ENCODE results near the gene RASL10B. TPM values are rescaled to one million over a fixed set of nuclear protein-coding genes. Genes with fewer than 3 reads are reported as not detected.

Gene RASL10B
- total RNA-seq, 1 experiment from 2014 or later: 4.3 TPM

DNA sequence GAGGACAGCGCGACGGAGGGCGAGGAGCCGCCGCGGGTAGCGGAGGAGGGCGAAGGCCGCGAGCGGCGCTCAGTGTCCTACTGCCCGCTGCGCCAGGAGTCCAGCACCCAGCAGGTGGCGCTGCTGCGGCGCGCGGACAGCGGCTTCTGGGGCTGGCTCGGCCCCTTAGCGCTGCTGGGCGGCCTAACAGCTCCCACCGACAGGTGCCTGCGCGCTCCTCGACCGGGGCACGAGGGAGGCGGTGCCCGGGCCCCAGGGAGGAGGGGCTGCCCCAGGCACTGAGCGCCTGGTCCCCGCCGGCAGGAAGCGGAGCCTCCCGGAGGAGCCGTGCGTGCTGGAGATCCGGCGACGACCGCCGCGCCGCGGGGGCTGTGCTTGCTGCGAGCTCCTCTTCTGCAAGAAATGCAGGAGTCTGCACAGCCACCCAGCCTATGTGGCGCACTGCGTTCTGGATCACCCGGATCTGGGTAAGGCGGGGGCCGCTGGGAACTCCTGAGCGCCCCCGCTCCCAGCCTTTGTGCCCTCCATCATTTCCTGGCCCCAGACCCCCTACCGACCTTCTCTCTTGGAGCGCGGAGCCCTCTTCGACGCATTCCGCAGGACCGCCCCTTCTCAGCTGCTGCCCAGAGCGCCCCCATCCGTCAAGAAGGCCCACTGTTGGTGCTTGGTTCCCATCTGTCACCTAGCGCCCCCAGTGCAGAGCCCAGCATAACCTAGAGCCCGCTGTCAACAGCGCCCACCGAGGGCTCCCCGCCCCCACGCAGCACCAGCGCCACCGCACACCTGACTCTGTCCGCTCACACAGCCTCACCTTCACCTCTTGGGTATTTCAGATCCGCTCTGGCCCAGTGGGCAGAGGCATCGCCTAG, 32.9 kb downstream of the RASL10B start:
- Histone ChIP-seq H3K9me3 (ENCODE audit: control insufficient read depth, insufficient read depth, low read depth, low read length) (no peaks in the 10 kb centered on the region), H3K27me3 (ENCODE audit: control insufficient read depth, insufficient read depth, low read length) (peaks cover 3% of the 10 kb centered on the region; the same call in 1 of the 2 replicates), H3K4me3 (ENCODE audit: low read depth in 2 of 2, low read length in 2 of 2) (peak overlapping the region; percentile 46 to 64), H3K27ac (ENCODE audit: low read length) (no peak overlapping the region), H3K36me3 (ENCODE audit: control insufficient read depth, insufficient read depth, low read length) (no peaks in the 10 kb centered on the region), H3K4me1 (ENCODE audit: control insufficient read depth, insufficient read depth, low read length) (peaks cover 4% of the 10 kb centered on the region; the same call in 1 of the 2 replicates)
- intact Hi-C loops (cut with micrococcal nuclease; ENCODE audit: unreplicated experiment): no loop called here
- TF ChIP-seq TCF7L2 (IDR thresholded peaks at IDR 0.05; ENCODE audit: low read depth, low read length): no peak
- TF ChIP-seq, protein P1, sequence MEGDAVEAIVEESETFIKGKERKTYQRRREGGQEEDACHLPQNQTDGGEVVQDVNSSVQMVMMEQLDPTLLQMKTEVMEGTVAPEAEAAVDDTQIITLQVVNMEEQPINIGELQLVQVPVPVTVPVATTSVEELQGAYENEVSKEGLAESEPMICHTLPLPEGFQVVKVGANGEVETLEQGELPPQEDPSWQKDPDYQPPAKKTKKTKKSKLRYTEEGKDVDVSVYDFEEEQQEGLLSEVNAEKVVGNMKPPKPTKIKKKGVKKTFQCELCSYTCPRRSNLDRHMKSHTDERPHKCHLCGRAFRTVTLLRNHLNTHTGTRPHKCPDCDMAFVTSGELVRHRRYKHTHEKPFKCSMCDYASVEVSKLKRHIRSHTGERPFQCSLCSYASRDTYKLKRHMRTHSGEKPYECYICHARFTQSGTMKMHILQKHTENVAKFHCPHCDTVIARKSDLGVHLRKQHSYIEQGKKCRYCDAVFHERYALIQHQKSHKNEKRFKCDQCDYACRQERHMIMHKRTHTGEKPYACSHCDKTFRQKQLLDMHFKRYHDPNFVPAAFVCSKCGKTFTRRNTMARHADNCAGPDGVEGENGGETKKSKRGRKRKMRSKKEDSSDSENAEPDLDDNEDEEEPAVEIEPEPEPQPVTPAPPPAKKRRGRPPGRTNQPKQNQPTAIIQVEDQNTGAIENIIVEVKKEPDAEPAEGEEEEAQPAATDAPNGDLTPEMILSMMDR (IDR thresholded peaks at IDR 0.05): peak; percentile 97
- no peak; the same call in 1 of the 2 replicates for TF ChIP-seq POLR2AphosphoS5 (IDR thresholded peaks at IDR 0.05; ENCODE audit: low read depth, low read length)
- TF ChIP-seq, protein P2, sequence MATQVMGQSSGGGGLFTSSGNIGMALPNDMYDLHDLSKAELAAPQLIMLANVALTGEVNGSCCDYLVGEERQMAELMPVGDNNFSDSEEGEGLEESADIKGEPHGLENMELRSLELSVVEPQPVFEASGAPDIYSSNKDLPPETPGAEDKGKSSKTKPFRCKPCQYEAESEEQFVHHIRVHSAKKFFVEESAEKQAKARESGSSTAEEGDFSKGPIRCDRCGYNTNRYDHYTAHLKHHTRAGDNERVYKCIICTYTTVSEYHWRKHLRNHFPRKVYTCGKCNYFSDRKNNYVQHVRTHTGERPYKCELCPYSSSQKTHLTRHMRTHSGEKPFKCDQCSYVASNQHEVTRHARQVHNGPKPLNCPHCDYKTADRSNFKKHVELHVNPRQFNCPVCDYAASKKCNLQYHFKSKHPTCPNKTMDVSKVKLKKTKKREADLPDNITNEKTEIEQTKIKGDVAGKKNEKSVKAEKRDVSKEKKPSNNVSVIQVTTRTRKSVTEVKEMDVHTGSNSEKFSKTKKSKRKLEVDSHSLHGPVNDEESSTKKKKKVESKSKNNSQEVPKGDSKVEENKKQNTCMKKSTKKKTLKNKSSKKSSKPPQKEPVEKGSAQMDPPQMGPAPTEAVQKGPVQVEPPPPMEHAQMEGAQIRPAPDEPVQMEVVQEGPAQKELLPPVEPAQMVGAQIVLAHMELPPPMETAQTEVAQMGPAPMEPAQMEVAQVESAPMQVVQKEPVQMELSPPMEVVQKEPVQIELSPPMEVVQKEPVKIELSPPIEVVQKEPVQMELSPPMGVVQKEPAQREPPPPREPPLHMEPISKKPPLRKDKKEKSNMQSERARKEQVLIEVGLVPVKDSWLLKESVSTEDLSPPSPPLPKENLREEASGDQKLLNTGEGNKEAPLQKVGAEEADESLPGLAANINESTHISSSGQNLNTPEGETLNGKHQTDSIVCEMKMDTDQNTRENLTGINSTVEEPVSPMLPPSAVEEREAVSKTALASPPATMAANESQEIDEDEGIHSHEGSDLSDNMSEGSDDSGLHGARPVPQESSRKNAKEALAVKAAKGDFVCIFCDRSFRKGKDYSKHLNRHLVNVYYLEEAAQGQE (IDR thresholded peaks at IDR 0.05; ENCODE audit: insufficient read depth in 1 of 2, low read depth in 2 of 2, low read length in 1 of 2): peak in 1 of 2 experiments; percentile 73; a peak in 1 of 4 replicates
- peak; percentile 37; the same call in 1 of the 2 replicates for TF ChIP-seq SIN3A (IDR thresholded peaks at IDR 0.05; ENCODE audit: borderline replicate concordance, insufficient read depth, low read depth, low read length)
- POLR2A ChIA-PET: interaction anchor here (0.5 to 0.8 kb wide), 3 partner anchors 44 to 157 kb away, joined by 3 to 4 read pairs (median 3); partner anchors contain the start of gene TAF15
- ATAC-seq (peak; percentile 98), DNase-seq (ENCODE audit: low read depth, low spot score) (peak; percentile 43)
- in situ Hi-C loops (cut with HindIII; ENCODE audit: low pct_unique_long_range_greater_than_20kb, low sequenced_read_pairs): no loop called here
- CTCF ChIA-PET: interaction anchor here (0.6 to 3.2 kb wide), 14 partner anchors 10 to 244 kb away, joined by 3 to 37 read pairs (median 5); partner anchors contain the start of gene TAF15
- no TSS peak for BruUV-seq (replicated peaks)

DNA sequence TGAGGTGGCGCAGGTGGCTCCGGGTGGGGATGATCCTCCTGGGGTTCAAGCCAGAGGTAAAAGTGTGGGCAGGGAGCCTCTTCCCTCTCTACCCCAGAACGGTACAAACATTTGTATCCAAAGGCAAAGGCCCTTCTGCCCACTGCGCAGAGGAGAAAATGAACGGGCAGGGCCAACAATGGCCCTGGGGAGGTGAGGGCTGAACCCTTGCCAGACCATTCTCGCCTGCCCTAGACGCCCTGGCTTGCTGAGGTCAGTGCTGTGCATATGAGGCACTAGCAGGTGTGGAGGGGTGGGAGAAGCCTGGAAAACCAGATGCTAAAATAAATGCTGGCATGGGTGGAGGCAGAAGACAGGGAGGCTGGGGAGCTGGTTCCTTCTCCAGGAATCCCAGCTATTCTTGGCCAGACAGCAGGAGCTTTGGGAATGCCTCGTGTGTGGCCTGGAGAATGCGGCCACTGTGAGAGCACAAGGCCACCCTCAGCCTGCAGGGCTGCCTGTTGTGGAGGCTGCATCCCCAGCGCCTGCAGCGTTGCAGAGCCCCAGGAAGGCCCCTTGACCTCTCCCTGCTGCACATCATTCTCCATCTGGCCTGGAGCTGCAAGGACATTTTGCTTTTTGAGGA, 33.8 kb downstream of the RASL10B start:
- Histone ChIP-seq H3K27me3 (ENCODE audit: control insufficient read depth, insufficient read depth, low read length) (peaks cover 3% of the 10 kb centered on the region; the same call in 1 of the 2 replicates), H3K9me3 (ENCODE audit: control insufficient read depth, insufficient read depth, low read depth, low read length) (no peaks in the 10 kb centered on the region), H3K4me3 (ENCODE audit: low read depth in 2 of 2, low read length in 2 of 2) (no peak overlapping the region), H3K4me1 (ENCODE audit: control insufficient read depth, insufficient read depth, low read length) (peaks cover 4% of the 10 kb centered on the region; the same call in 1 of the 2 replicates), H3K27ac (ENCODE audit: low read length) (no peak overlapping the region), H3K36me3 (ENCODE audit: control insufficient read depth, insufficient read depth, low read length) (no peaks in the 10 kb centered on the region)
- no peak for DNase-seq (ENCODE audit: low read depth, low spot score)
- ChIA-PET POLR2A (no interaction called here), CTCF (interaction anchor here (1.1 to 3.2 kb wide), 5 partner anchors 17 to 43 kb away, joined by 3 to 35 read pairs (median 7); partner anchors contain the start of gene TAF15)
- no peak for ATAC-seq
- in situ Hi-C loops (cut with HindIII; ENCODE audit: low pct_unique_long_range_greater_than_20kb, low sequenced_read_pairs) (no loop called here), intact Hi-C loops (cut with micrococcal nuclease; ENCODE audit: unreplicated experiment) (no loop called here)
- no TSS peak for BruUV-seq (replicated peaks)
- TF ChIP-seq TCF7L2 (IDR thresholded peaks at IDR 0.05; ENCODE audit: low read depth, low read length) (no peak), SIN3A (IDR thresholded peaks at IDR 0.05; ENCODE audit: borderline replicate concordance, insufficient read depth, low read depth, low read length) (no peak), POLR2AphosphoS5 (IDR thresholded peaks at IDR 0.05; ENCODE audit: low read depth, low read length) (no peak)
- TF ChIP-seq, protein P1 (IDR thresholded peaks at IDR 0.05): no peak
- TF ChIP-seq, protein P2 (IDR thresholded peaks at IDR 0.05; ENCODE audit: insufficient read depth in 1 of 2, low read depth in 2 of 2, low read length in 1 of 2): no peak

Data from Panc1 (cell line).